Measurements from ENCODE around the gene ERP44.
A peak's percentile ranks its signal among the peaks of the same experiment; 100 is the strongest.
"Not testable (repeated sequence)": the region's sequence is repeated elsewhere in the genome, so short reads cannot be mapped to it uniquely, and the experiment has no call there.

The ERP44 gene

GRCh38 chr9:100029251-100029650 is 69.5 kb downstream of the ERP44 start:
- DNase-seq: no peak
- in situ Hi-C loops (cut with HindIII; ENCODE audit: low pct_ligation_motif_present, low pct_unique_long_range_greater_than_20kb, low sequenced_read_pairs): no loop called here

DNA sequence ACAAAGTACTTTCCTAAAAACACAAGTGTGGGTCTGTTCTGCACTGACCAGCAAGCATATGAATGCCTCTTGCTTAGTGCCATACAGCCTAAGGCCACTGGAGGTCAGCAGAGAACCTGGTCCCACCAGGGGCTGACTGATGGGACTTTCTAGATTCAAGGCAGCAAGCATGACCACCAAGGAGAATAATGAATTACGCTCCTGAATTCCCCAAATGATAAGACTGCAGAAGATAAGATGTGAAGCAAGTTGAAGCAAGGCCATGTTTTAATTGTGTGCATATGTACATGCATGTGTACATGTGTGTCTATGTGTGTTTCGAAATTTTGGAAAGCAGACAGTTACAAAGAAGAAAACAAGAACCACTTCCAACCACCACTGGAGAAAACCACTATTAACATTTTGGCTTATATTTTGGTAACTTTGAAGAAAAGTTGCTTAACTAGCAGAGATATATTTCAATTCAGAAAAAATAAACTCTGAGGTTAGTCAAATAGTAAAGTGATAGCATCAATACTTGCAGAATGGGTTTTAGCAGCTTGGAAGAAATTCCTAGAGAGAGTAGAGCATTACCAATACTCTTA is 70.5 kb downstream of the ERP44 start:
- in situ Hi-C loops (cut with HindIII; ENCODE audit: low pct_ligation_motif_present, low pct_unique_long_range_greater_than_20kb, low sequenced_read_pairs): no loop called here

GRCh38 chr9:100027543-100027942 is 71.3 kb downstream of the ERP44 start:
- in situ Hi-C loops (cut with HindIII; ENCODE audit: low pct_ligation_motif_present, low pct_unique_long_range_greater_than_20kb, low sequenced_read_pairs): no loop called here
- DNase-seq: no peak

More for the DNA sequence above, 70.5 kb downstream of the ERP44 start:
- DNase-seq: peak; percentile 71

- no peak for DNase-seq
Observed at GRCh38 chr9:100021931-100022330, 76.9 kb downstream of the ERP44 start.

GRCh38 chr9:100020121-100020795 is 78.5 kb downstream of the ERP44 start:
- in situ Hi-C loops (cut with HindIII; ENCODE audit: low pct_ligation_motif_present, low pct_unique_long_range_greater_than_20kb, low sequenced_read_pairs): no loop called here
- no peak for DNase-seq

More at GRCh38 chr9:100021931-100022330, 76.9 kb downstream of the ERP44 start:
- in situ Hi-C loops (cut with HindIII; ENCODE audit: low pct_ligation_motif_present, low pct_unique_long_range_greater_than_20kb, low sequenced_read_pairs): no loop called here

GRCh38 chr9:100019541-100019940 is 79.3 kb downstream of the ERP44 start:
- DNase-seq: no peak
- in situ Hi-C loops (cut with HindIII; ENCODE audit: low pct_ligation_motif_present, low pct_unique_long_range_greater_than_20kb, low sequenced_read_pairs): no loop called here

DNA sequence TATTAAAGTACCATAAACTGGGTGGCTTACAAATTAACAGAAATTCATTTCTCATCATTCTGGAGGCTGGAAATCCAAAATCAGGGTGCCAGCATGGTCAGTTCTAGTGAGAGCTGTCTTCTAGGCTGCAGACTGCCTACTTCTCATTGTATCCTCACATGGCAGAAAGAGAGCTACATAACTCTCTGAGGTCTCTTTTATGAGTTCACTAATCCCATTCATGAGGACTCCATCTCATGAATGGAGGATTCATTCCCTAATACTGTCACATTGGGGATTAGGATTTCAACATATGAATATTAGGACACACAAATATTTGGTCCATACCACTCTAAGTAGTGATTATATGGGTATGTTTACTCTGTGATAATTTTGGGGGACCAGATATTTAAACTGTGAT is 84.0 kb downstream of the ERP44 start:
- in situ Hi-C loops (cut with HindIII; ENCODE audit: low pct_ligation_motif_present, low pct_unique_long_range_greater_than_20kb, low sequenced_read_pairs): no loop called here
- no peak for DNase-seq

GRCh38 chr9:100013573-100013972 is 85.2 kb downstream of the ERP44 start:
- in situ Hi-C loops (cut with HindIII; ENCODE audit: low pct_ligation_motif_present, low pct_unique_long_range_greater_than_20kb, low sequenced_read_pairs): no loop called here
- DNase-seq: no peak

GRCh38 chr9:100012279-100012678 is 86.5 kb downstream of the ERP44 start:
- in situ Hi-C loops (cut with HindIII; ENCODE audit: low pct_ligation_motif_present, low pct_unique_long_range_greater_than_20kb, low sequenced_read_pairs): no loop called here
- DNase-seq: no peak

DNA sequence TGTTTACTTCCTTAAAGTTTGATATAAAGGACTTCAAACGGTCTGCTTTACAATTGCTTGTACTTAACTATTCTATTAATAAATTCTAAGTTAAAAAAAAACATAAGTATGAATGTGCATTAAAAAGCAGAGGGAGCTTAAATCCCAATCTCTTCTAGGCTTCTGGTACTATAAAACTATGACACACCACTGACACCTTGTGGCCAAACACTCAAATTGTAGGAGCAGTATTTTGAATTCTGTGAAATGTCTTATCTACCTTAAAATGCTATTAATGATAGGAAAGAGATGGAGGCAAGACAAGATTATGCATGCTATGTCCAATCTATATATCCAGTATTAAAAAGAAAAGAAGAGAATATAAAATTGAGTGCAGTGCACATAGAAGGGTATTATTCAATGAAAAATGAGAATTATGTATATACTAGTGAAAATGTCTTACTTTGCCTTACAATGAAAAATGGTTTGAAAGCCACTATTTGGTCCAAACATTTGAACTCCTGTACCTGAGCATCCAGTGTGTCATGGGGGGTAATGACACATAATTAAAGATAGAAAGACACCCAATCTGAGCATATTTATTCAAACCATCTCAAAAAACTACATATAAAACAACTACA is 87.6 kb downstream of the ERP44 start:
- peak; percentile 58 for DNase-seq
- in situ Hi-C loops (cut with HindIII; ENCODE audit: low pct_ligation_motif_present, low pct_unique_long_range_greater_than_20kb, low sequenced_read_pairs): no loop called here

DNA sequence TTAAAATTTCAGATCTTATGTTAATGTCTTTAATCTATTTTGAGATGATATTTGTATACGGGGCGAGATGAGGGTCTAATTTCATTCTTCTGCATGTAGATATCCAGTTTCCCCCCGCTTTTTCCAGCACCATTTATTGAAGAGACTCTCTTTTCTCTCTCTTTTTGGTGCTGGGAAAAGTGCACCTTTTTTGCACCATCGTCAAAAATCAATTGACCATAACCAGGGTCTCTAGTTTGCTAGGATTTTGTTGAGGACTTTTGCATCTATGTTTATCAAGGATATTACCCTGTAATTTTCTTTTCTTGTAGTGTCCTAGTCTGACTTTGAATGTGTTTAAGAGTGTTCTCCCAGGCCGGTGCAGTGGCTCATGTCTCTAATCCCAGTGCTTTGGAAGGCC is 99.0 kb downstream of the ERP44 start:
- in situ Hi-C loops (cut with HindIII; ENCODE audit: low pct_ligation_motif_present, low pct_unique_long_range_greater_than_20kb, low sequenced_read_pairs): no loop called here
- DNase-seq: no peak

- no peak for DNase-seq
- in situ Hi-C loops (cut with HindIII; ENCODE audit: low pct_ligation_motif_present, low pct_unique_long_range_greater_than_20kb, low sequenced_read_pairs): no loop called here
Observed at GRCh38 chr9:99998866-99999265, 99.9 kb downstream of the ERP44 start.

DNA sequence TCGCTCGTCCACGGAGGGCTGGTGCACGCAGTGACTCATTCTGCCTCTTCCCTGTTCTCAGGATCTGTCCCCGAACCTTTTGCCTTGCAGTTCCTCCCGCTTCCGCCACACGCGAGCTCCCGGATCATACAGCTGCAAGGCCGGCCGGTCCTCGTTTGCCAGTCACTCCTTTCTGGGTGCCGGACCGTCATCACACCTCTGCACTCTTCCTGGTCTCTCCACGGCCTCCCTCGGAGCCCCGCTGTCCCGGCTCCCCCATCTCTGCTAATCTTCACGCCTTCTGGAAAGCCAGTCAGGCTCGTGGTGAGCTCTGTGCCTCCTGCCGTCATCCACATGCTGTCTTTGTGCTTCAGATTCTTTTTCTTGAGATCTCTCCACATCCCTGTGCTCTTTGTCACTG is 100.5 kb downstream of the ERP44 start:
- in situ Hi-C loops (cut with HindIII; ENCODE audit: low pct_ligation_motif_present, low pct_unique_long_range_greater_than_20kb, low sequenced_read_pairs): no loop called here
- no peak for DNase-seq

DNA sequence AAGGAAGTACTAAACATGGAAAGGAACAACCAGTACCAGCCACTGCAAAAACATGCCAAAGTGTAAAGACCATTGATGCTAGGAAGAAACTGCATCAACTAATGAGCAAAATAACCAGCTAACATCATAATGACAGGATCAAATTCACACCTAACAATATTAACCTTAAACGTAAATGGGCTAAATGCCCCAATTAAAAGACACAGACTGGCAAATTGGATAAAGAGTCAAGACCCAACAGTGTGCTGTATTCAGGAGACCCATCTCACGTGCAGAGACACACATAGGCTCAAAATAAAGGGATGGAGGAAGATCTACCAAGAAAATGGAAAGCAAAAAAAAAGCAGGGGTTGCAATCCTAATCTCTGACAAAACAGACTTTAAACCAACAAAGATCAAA is 108.3 kb downstream of the ERP44 start:
- in situ Hi-C loops (cut with HindIII; ENCODE audit: low pct_ligation_motif_present, low pct_unique_long_range_greater_than_20kb, low sequenced_read_pairs); DNase-seq: not testable (repeated sequence)

- in situ Hi-C loops (cut with HindIII; ENCODE audit: low pct_ligation_motif_present, low pct_unique_long_range_greater_than_20kb, low sequenced_read_pairs): no loop called here
- no peak for DNase-seq
Observed at GRCh38 chr9:99986642-99987041, 112.2 kb downstream of the ERP44 start.

- DNase-seq: no peak
- in situ Hi-C loops (cut with HindIII; ENCODE audit: low pct_ligation_motif_present, low pct_unique_long_range_greater_than_20kb, low sequenced_read_pairs): no loop called here
Observed at GRCh38 chr9:99980598-99980997, 118.2 kb downstream of the ERP44 start.

- DNase-seq: no peak
- in situ Hi-C loops (cut with HindIII; ENCODE audit: low pct_ligation_motif_present, low pct_unique_long_range_greater_than_20kb, low sequenced_read_pairs): no loop called here
Observed at GRCh38 chr9:99978221-99978620, 120.6 kb downstream of the ERP44 start.

- in situ Hi-C loops (cut with HindIII; ENCODE audit: low pct_ligation_motif_present, low pct_unique_long_range_greater_than_20kb, low sequenced_read_pairs): no loop called here
- no peak for DNase-seq
Observed at GRCh38 chr9:99977033-99977792, 121.6 kb downstream of the ERP44 start.

DNA sequence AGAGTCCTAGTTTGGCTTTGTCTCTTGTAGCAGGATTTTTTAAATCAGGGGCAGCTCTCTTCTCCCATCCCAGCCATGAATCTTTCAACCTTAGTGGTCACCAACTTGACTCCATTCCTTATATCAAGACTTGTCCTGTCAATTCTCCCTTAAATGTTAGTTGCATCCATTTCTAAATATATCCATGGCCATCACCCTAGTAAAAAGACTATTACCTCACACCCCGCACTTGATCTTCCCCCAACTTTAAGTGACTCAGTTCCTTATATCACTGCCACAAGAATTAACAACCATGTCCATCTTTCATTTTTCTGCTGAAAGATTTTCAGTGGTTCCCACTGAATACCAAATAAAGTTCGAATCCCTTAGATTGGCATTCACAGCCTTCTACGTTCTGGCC is 125.3 kb downstream of the ERP44 start:
- DNase-seq: no peak
- in situ Hi-C loops (cut with HindIII; ENCODE audit: low pct_ligation_motif_present, low pct_unique_long_range_greater_than_20kb, low sequenced_read_pairs): no loop called here

Measured in ACHN (cell line).